ENCODE measurements around the gene ADAMTS16.

DNA sequence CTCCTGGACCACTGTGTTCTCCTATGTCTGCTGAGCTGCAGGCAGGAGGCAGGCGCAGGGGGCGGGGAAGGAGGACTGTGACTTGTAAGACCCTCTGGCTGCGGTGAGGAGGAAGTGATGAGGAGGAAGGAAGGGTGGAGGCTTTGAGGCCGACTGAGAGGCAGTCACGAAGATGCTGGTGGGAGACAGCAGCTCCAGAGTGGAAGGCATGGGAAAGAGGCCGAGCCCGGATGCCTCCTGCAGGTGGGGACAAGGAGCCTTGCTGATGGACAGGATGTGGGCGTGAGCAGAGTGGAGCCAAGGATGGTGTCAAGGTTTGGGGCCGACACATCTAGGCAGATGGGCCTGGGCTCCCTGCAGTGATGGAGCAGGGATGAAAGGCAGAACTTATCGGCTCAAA, 208.0 kb downstream of the ADAMTS16 start:
- TF ChIP-seq, protein P1, sequence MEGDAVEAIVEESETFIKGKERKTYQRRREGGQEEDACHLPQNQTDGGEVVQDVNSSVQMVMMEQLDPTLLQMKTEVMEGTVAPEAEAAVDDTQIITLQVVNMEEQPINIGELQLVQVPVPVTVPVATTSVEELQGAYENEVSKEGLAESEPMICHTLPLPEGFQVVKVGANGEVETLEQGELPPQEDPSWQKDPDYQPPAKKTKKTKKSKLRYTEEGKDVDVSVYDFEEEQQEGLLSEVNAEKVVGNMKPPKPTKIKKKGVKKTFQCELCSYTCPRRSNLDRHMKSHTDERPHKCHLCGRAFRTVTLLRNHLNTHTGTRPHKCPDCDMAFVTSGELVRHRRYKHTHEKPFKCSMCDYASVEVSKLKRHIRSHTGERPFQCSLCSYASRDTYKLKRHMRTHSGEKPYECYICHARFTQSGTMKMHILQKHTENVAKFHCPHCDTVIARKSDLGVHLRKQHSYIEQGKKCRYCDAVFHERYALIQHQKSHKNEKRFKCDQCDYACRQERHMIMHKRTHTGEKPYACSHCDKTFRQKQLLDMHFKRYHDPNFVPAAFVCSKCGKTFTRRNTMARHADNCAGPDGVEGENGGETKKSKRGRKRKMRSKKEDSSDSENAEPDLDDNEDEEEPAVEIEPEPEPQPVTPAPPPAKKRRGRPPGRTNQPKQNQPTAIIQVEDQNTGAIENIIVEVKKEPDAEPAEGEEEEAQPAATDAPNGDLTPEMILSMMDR (IDR thresholded peaks at IDR 0.05): no peak
- no peak for TF ChIP-seq POLR2A (IDR thresholded peaks at IDR 0.05)
- TF ChIP-seq EP300 (IDR thresholded peaks at IDR 0.05): no peak
